Measurements from ENCODE around the gene MYO3B.
A peak's percentile ranks its signal among the peaks of the same experiment; 100 is the strongest.

MYO3B gene

DNA sequence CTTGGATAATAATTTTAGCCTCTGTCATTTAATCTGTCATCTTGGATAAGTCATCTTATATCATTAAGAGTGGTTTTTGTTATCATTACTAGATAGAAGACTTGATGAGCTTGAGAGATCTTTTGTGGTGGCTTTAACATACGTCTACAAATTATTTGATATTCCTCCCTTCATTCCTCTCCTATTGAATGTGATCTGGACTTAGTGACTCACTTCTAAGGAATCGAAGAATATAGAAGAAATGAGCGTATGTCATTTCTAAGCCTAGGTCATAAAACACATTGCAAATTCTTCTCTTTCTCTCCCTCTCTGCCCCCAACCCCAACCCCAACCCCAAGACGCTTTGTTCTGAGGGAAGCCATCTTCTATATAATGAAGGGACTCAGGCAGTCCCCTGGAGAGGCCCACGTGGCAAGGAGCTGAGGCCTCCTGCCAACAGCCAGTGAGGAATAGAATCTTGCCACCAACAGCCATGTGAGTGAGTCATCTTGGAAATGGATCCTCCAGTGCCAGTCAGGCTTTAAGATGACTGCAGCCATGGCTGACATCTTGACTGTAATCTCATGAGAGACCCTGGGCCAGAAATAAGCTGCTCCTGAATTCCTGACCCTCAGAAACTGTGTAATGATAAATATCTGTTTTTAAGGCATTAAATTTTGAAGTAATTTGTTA, 315.6 kb downstream of the MYO3B start:
- no peak for DNase-seq

DNA sequence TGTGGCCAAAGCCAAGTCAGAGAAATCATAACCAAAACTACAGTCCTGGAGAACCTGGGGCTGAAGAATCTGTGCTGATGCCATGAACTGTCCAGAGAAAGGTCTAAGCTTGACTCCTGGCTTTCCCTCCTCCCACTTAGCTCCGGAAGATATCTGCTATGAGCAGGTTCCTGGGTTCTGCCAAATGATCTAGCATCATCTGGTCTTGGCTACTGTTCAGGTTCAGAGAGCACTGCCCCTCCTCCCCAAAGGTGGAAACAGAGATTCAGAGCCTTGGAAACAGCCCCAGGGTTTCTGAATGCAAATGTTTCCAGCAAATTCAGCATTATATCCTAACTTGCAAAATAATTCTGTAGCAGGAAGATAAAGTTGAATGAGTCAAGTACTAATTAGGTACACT, 317.9 kb downstream of the MYO3B start:
- DNase-seq, result no peak

GRCh38 chr2:170498619-170499018, 320.7 kb downstream of the MYO3B start:
- no peak for DNase-seq

DNA sequence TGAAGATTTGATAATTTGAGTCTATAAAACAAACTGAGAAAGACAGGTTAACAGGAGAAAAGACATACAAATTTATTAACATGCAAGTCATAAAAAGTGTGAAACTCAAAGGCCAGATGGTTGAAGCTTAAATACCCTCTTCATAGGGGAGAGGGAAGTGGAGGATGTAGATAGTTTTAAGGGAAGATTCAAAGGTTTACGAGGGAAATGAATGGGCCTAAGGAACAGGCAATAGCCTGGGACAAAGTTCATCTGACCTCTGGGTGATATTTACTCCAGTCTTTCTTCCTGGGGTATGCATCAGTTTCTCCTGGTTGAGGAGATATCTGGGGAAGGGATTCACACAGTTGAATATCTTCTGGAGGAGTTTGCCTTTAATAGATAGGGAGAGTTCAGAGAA, 322.2 kb downstream of the MYO3B start:
- DNase-seq, result no peak

- DNase-seq, result no peak
Observed at GRCh38 chr2:170500770-170501169, 322.8 kb downstream of the MYO3B start.

- DNase-seq, result no peak
Observed at GRCh38 chr2:170501421-170502043, 323.6 kb downstream of the MYO3B start.

DNA sequence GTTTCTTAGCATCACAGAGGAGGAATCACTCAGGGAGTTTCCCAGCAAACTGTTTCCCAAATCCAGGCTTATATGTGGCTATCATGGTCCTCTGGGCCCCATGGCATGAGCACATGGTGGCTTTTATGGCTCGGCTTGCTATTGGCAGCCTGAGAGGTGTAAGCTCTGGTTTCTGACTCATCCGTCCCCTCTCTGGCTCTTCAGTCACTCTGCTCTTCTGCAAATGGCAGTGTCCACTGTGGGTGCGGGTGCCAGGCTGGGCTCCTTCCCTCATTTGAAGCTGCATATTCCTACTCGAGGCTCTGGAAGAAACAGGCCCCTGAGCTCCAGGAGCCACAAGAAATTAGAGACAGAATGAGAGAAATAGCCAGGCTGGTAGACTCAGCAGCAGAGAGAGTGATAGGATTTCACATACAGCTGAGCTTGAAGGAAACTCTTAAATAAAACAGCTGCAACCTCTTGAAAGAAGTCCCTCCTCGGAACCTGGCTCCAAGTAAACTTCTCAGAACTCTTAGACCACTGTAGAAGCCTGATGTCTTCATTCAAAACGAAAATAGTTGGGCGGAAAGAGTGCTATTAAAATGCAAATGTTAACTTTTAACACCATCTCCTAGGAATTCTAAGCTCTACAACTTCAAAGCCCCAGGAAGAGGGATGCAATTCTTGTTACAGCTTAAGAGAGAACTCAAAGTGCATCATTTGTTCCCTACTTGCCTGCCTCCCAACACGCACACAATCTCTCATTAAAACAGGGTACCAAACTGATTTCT, 324.6 kb downstream of the MYO3B start:
- no peak for DNase-seq

DNA sequence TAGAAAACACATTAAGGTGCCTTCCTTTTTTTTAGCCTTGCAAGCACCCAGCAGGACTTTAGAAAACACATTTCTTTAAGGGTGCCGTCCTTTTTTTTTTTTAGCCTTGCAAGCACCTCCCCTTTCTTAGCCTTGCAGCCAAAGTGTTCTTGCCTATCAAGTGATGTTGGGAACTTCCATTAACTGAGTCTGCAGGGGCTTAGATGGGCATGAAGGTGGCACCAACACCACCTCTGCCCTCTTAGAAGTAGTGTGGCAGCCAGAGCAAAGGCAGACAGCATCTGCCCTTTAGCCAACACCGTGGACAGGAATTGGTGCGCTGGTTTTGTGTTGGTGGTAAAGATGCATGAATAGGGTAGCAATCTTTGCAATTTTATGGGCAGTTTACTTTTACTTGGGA, 325.6 kb downstream of the MYO3B start:
- no peak for DNase-seq

- no peak for DNase-seq
Observed at GRCh38 chr2:170503971-170504809, 326.2 kb downstream of the MYO3B start.

DNA sequence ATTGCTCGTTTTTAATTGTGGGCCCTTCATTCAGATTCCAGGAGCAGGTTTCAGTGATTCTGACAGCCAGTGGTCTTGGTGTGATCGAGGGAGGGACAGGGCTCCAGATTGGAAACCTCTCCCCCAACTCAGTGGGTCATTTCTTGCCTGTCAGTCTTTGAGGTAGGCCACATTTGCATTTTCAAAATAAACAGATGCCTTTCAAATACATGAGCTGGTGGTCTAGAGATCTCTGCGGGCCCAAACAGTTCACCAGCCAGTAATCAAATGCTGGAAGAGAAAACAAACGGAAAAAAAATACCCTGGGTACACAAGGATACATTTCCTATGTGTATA, 326.8 kb downstream of the MYO3B start:
- DNase-seq, result no peak

- DNase-seq, result no peak
Observed at GRCh38 chr2:170505631-170506275, 327.8 kb downstream of the MYO3B start.

DNA sequence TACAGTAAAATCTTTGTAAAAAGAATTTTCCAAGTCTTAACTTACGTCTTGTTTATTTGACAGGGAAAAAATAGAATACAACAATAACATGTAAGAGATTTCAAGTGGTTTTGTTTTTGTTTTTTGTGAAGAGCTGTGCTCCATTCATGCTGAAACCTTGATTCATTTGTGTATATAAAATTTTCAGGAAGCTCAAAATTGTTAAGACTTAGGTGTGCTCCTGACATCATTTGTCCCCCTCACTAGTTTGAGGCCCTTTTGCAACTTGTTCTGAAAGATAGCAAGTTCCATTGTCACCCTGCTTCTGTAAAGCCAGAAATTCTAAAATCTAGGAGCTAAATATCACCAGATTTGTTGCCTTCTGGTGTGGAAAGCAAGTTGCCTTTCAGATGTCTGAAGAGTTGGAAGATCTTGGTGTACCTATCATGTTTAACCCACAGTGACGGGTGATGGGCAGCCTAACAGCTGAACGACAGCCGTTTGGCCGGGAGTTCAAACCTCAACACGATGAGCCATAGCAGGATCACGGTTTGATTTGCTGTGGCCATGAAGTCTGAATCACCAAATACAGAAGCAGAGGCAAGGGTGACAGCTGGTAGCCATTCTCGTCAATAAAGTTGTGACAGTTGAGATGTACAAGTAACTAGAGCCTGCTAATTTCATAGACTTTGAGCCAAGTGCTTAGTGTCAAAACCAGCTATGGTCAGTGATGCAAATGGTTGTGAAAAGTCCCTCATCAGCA, 331.7 kb downstream of the MYO3B start:
- no peak for DNase-seq

DNA sequence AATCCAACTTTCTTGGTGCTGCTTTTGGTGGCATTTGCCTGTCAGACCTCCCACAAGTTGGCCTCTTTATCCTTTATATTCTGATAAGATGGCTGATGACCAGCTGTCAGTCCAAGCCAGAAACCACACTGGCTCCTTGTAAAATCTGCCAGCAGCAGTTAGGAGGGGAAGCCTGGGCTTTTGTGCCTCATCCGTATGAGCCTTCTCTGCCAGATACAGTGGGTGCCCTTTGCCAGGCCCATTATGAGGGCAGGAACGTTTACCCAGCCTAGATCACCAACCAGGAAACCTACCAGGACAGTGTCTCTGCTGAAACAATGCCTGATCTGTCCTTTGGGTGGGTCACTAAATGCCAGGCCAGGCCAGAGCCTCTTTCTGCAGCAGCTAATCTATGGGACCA, 334.3 kb downstream of the MYO3B start:
- no peak for DNase-seq

DNA sequence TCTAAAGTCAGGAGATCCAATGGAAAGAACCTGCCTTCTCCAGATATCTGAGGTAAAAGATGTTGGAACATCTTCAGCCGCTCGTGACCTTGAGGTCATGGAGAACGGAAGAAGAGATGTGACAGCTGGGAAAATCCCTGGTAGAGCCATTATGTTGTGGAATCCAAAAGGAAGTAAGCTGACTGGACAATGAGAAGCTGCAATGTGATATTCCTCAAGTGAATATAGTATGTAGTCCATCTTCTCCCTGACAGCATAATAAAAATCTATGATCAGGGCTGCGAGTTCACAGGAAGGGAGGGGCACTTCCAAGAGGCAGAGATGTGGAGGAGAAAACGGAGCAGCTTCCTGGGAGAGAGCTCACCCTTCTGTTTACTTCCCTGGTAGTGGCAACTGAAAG, 336.2 kb downstream of the MYO3B start:
- DNase-seq, result no peak

GRCh38 chr2:170517538-170517937, 339.6 kb downstream of the MYO3B start:
- DNase-seq, result no peak

DNA sequence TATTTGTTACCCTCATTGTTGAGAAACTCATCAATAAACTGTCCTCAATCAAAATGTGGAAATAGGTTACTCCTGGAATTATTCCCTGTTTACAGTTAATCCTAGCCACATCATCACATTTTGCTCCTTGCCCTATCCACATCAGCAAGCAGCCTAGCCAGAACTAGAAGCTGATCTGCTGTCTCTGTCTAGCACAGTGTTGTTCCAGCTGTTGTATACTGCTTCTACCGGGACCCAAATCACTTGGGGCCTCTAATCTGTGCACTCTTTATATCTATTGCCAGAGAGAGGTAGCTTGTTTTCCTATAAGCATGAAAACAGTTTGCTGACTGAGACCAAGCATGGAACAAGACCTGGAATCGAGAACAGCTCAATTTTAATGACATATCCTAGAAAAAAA, 341.0 kb downstream of the MYO3B start:
- DNase-seq, result no peak

DNA sequence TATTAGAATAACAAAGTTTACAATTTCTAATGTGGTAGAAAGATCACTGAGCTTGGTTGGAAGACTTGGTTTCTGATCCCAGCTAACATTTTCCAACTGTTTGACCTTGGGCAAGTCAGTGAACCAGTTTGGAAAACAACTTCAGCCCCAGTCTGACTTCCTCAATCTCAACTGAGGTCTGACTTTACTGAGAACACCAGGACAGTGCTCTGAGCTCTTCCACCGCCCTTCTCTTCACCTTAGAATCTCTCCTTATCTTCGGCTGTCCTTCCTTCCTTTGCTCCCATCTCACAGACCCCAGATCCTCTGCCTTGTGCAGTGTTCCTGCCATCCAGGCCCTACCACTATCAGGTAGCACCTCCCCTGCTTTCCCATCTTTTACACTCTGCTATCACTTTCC, 343.4 kb downstream of the MYO3B start:
- no peak for DNase-seq

DNA sequence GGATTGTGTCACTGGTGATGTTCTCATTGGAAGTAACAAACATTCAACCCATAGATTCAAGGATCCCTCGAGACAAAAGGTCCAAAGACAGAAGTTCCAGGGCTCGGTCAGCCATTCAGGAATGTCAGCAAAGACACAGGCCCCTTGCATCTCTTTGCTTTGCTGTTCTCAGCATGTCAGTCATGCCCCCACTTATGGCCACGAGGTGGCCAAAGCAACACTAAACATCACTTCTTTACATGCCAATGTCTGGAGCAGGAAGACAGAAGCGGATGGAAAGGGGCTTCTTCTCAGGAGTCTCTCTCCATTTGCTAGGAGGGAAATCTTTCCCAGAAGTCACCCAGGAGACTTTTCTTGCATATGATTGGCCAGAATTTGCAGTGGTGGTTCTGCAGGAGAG, 345.6 kb downstream of the MYO3B start:
- DNase-seq, result no peak

GRCh38 chr2:170524828-170525565, 347.1 kb downstream of the MYO3B start:
- DNase-seq, result no peak

- DNase-seq, result no peak
Observed at GRCh38 chr2:170525566-170525900, 347.6 kb downstream of the MYO3B start.

DNA sequence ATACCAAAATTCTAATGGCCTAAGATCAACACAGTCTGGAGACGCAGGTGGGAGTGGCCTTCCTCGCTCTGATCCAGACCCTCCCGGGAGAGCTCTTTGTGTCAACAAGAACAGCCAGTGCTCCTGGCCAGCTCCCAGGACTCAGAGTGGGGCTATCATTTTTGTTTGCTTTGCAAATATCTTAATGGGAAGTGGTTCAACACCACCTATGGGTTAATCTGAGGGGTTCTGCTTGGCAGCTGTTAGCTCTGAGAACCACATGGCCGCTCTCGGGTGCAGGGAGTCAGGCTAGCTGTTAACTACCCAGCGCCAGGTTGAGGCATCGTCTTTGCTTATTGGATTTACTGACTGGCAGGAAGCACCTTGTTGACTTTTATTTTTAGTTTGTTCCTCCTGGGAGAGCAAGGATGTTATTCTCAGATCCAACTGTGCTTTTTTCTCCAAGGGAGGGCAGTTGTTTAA, 352.4 kb downstream of the MYO3B start:
- DNase-seq, result peak; percentile 11
